Uterus (tissue), 4 donors: Measurements from ENCODE around the gene RPL37A. TPM values are rescaled to one million over a fixed set of nuclear protein-coding genes. Genes with fewer than 3 reads are reported as not detected.
"Not testable (repeated sequence)": the region's sequence is repeated elsewhere in the genome, so short reads cannot be mapped to it uniquely, and the experiment has no call there.

Source experiments
- DNase-seq, 2 donors: peaks; one replicate each; pipeline ENCODE4 v3.0.0-alpha.2; 2019 to 2020
- H3K27ac ChIP-seq, 2 donors: fragments of 200-600 bp; sonication (generic); 1 replicate in 1 of 2; 2 replicates in 1 of 2; pipeline ENCODE4 v1.5.1; 2016 to 2018
- H3K27me3 ChIP-seq, 2 donors: fragments of 200-600 bp; sonication (generic); one replicate each; pipeline ENCODE4 v1.5.1; 2018 to 2019; ENCODE audit warnings: control low read depth in 1 of 2
- H3K36me3 ChIP-seq, 2 donors: fragments of 200-600 bp; sonication (generic); one replicate each; pipeline ENCODE4 v1.5.1; 2019; ENCODE audit warnings: control low read depth in 1 of 2
- H3K4me1 ChIP-seq, 2 donors: fragments of 200-600 bp; sonication (generic); one replicate each; pipeline ENCODE4 v1.5.1; 2018 to 2019; ENCODE audit warnings: control low read depth in 1 of 2
- H3K4me3 ChIP-seq, 2 donors: fragments of 200-600 bp; sonication (generic); 1 replicate in 1 of 2; 2 replicates in 1 of 2; pipeline ENCODE4 v1.5.1; 2018 to 2019; ENCODE audit warnings: mild to moderate bottlenecking in 1 of 2
- H3K9me3 ChIP-seq, 2 donors: fragments of 200-600 bp; sonication (generic); one replicate each; pipeline ENCODE4 v1.5.1; 2019; ENCODE audit warnings: control low read depth in 1 of 2
- CTCF ChIP-seq, 4 experiments: fragments of 200-600 bp in 2 of 4; fragments of 450-650 bp in 2 of 4; sonication (generic) in 2 of 4; IDR thresholded peaks; one replicate each; pipeline ENCODE4 v1.5.1; 2016 to 2019; ENCODE audit warnings: antibody characterized with exemption in 4 of 4, mild to moderate bottlenecking in 2 of 4, moderate library complexity in 1 of 4
- POLR2A ChIP-seq, 2 donors: fragments of 450-650 bp; IDR thresholded peaks; one replicate each; pipeline ENCODE4 v1.6.1; 2016; ENCODE audit warnings: antibody characterized with exemption in 2 of 2, mild to moderate bottlenecking in 1 of 2, moderate library complexity in 1 of 2
- intact Hi-C: fragments of 100-400 bp; cut with DNase I; formaldehyde crosslinking; loops from one replicate; pipeline ENCODE4 v1.15.1; 2023; ENCODE audit warnings: low total_unique reads
- total RNA-seq, 4 donors: library from RNA; depleted of rRNA in 3 of 4; stranded (reverse); fragments of >200 nt in 3 of 4; gene quantifications; one replicate each; pipeline versions ENCODE4 v1.1.0 to v1.2.4, GENCODE V29; 2014 to 2023
- donor health status: DM: yes; HTN: yes; CAD: no.

RPL37A gene
- total RNA-seq, 4 donors from 2014 or later = 716 to 2,917 (median 2,308) TPM

DNA sequence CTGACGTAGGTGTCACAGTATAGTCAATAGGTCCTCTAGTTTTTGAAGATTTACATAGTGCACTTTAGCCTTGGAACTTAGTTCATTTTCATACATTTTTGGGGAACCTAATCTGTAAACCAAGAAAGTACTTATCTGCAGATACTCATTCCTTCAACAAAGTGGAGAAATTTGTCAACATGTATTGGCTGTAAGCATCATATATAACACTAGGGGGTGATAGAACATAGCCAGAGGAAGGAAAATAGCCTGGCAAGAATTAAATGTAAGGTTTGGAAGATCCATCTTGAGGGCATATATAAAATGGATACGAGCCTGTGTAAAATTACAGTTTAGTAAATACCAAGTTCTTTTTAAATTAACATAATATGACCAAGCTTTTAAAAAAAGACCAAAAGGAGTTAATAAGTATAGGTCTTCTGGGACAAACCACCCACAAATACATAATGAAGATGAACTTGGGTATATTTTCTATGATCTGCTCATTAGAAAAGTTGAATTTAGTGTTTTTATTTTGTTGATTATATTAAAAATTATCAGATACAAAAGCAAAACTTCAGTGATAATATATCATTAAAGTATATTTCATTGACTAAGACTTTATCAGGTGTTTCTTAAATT lies 18.2 kb downstream of the RPL37A start:
- no peak for TF ChIP-seq POLR2A (IDR thresholded peaks at IDR 0.05)
- peak; percentile 76 to 89 (median 84) for TF ChIP-seq CTCF (IDR thresholded peaks at IDR 0.05)
- H3K27me3 ChIP-seq = no peaks in the 10 kb centered on the region
- no peak overlapping the region for H3K27ac ChIP-seq
- no peak overlapping the region for H3K4me3 ChIP-seq
- no peaks in the 10 kb centered on the region for H3K4me1 ChIP-seq
- no peak for DNase-seq
- intact Hi-C loops = no loop called here
- no peaks in the 10 kb centered on the region for H3K36me3 ChIP-seq
- no peaks in the 10 kb centered on the region for H3K9me3 ChIP-seq

- Histone ChIP-seq H3K9me3 (no peaks in the 10 kb centered on the region), H3K4me1 (no peaks in the 10 kb centered on the region), H3K27ac (no peak overlapping the region), H3K4me3 (no peak overlapping the region), H3K36me3 (no peaks in the 10 kb centered on the region), H3K27me3 (no peaks in the 10 kb centered on the region)
- TF ChIP-seq CTCF (IDR thresholded peaks at IDR 0.05) (no peak), POLR2A (IDR thresholded peaks at IDR 0.05) (no peak)
- intact Hi-C loops = loop anchor here (2.0 kb wide), 1 partner anchor 151 kb away; no protein-coding TSS in a partner anchor
- DNase-seq = no peak
These were observed 19.0 kb downstream of the RPL37A start for GRCh38 chr2:216517447-216518225.

GRCh38 chr2:216518566-216519119 lies 20.0 kb downstream of the RPL37A start:
- H3K27me3 ChIP-seq, H3K4me3 ChIP-seq, H3K36me3 ChIP-seq, DNase-seq, H3K4me1 ChIP-seq, H3K27ac ChIP-seq, H3K9me3 ChIP-seq: not testable (repeated sequence)
- intact Hi-C loops = loop anchor here (2.0 kb wide), 1 partner anchor 150 kb away; no protein-coding TSS in a partner anchor

GRCh38 chr2:216519154-216519762 lies 20.6 kb downstream of the RPL37A start:
- Histone ChIP-seq H3K27ac (no peak overlapping the region), H3K36me3 (no peaks in the 10 kb centered on the region), H3K9me3 (no peaks in the 10 kb centered on the region), H3K4me1 (no peaks in the 10 kb centered on the region), H3K4me3 (no peak overlapping the region), H3K27me3 (no peaks in the 10 kb centered on the region)
- intact Hi-C loops = loop anchor here (2.0 kb wide), 1 partner anchor 150 kb away; no protein-coding TSS in a partner anchor
- DNase-seq = peak; percentile 51 to 89
- TF ChIP-seq POLR2A (IDR thresholded peaks at IDR 0.05) (no peak), CTCF (IDR thresholded peaks at IDR 0.05) (peak; percentile 72 to 90 (median 83))

DNA sequence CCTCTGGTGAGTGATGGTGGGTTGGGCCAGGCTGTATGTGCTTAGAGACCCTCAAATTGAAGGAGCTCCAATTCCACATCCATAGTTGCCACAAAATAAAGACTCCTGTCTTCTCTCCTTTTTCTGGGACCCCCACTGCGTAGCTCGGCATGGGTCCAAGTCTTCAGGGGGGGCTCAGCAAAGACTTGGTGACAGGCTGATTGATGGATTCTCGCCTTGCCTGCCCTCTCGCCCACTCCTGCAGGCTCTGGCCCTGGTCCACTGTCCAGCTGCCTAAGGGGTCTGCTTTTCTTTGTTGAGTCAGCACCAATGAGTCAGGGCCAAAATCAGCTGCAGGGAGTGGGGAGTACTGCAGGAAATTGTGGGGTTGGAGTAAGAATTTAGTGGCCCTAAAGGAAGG lies 21.5 kb downstream of the RPL37A start:
- Histone ChIP-seq H3K27ac (no peak overlapping the region), H3K4me3 (no peak overlapping the region), H3K36me3 (no peaks in the 10 kb centered on the region), H3K9me3 (no peaks in the 10 kb centered on the region), H3K27me3 (no peaks in the 10 kb centered on the region), H3K4me1 (no peaks in the 10 kb centered on the region)
- DNase-seq = no peak
- TF ChIP-seq POLR2A (IDR thresholded peaks at IDR 0.05) (no peak), CTCF (IDR thresholded peaks at IDR 0.05) (no peak)
- intact Hi-C loops = no loop called here
